ENCODE data around the gene SYT9. TPM values are rescaled to one million over a fixed set of nuclear protein-coding genes. Genes with fewer than 3 reads are reported as not detected.

The SYT9 gene
- total RNA-seq, 1 donor from 2014 or later = not detected

- intact Hi-C loops (cut with micrococcal nuclease) = no loop called here
- H3K27me3 Mint-ChIP-seq = no peaks in the 10 kb centered on the region
- H3K4me1 Mint-ChIP-seq = peaks cover 10% of the 10 kb centered on the region
- no peak overlapping the region for H3K4me3 Mint-ChIP-seq
- H3K27ac Mint-ChIP-seq = peak overlapping the region; percentile 73
- H3K36me3 Mint-ChIP-seq (ENCODE audit: low read depth) = no peaks in the 10 kb centered on the region
- DNase-seq = no peak
- H3K9me3 Mint-ChIP-seq = no peaks in the 10 kb centered on the region
Observed at GRCh38 chr11:7436146-7436545, 184.4 kb downstream of the SYT9 start.

- Mint-ChIP-seq H3K4me3 (peak overlapping the region; percentile 38), H3K9me3 (no peaks in the 10 kb centered on the region)
- peak; percentile 69 for DNase-seq
Observed at GRCh38 chr11:7436657-7437056, 185.0 kb downstream of the SYT9 start.

GRCh38 chr11:7437696-7438095, 186.0 kb downstream of the SYT9 start:
- no peak overlapping the region for H3K27ac Mint-ChIP-seq

More at GRCh38 chr11:7436657-7437056, 185.0 kb downstream of the SYT9 start:
- H3K27me3 Mint-ChIP-seq = no peaks in the 10 kb centered on the region
- no peaks in the 10 kb centered on the region for H3K36me3 Mint-ChIP-seq (ENCODE audit: low read depth)
- H3K4me1 Mint-ChIP-seq = peaks cover 10% of the 10 kb centered on the region
- intact Hi-C loops (cut with micrococcal nuclease) = no loop called here
- peak overlapping the region; percentile 73 for H3K27ac Mint-ChIP-seq

GRCh38 chr11:7439746-7440320, 188.1 kb downstream of the SYT9 start:
- Mint-ChIP-seq H3K4me1 (peaks cover 10% of the 10 kb centered on the region), H3K36me3 (ENCODE audit: low read depth) (no peaks in the 10 kb centered on the region), H3K9me3 (no peaks in the 10 kb centered on the region), H3K27ac (no peak overlapping the region), H3K27me3 (no peaks in the 10 kb centered on the region), H3K4me3 (no peak overlapping the region)
- intact Hi-C loops (cut with micrococcal nuclease) = loop anchor here (5.0 kb wide), 1 partner anchor 298 kb away; no protein-coding TSS in a partner anchor
- no peak for DNase-seq

More at GRCh38 chr11:7437696-7438095, 186.0 kb downstream of the SYT9 start:
- DNase-seq = no peak
- Mint-ChIP-seq H3K4me3 (no peak overlapping the region), H3K4me1 (peaks cover 10% of the 10 kb centered on the region), H3K27me3 (no peaks in the 10 kb centered on the region), H3K9me3 (no peaks in the 10 kb centered on the region), H3K36me3 (ENCODE audit: low read depth) (no peaks in the 10 kb centered on the region)
- intact Hi-C loops (cut with micrococcal nuclease) = no loop called here

- DNase-seq = peak; percentile 92
- intact Hi-C loops (cut with micrococcal nuclease) = loop anchor here (2.0 to 5.0 kb wide), 4 partner anchors 90 to 344 kb away; no protein-coding TSS in a partner anchor
- Mint-ChIP-seq H3K4me3 (no peak overlapping the region), H3K4me1 (no peaks in the 10 kb centered on the region), H3K36me3 (ENCODE audit: low read depth) (no peaks in the 10 kb centered on the region), H3K27ac (no peak overlapping the region), H3K27me3 (no peaks in the 10 kb centered on the region), H3K9me3 (no peaks in the 10 kb centered on the region)
Observed at GRCh38 chr11:7442588-7443215, 191.0 kb downstream of the SYT9 start.

GRCh38 chr11:7444091-7444981, 192.6 kb downstream of the SYT9 start:
- no peak for DNase-seq
- no peak overlapping the region for H3K4me3 Mint-ChIP-seq

GRCh38 chr11:7445564-7445963, 193.9 kb downstream of the SYT9 start:
- intact Hi-C loops (cut with micrococcal nuclease) = no loop called here
- Mint-ChIP-seq H3K36me3 (ENCODE audit: low read depth) (no peaks in the 10 kb centered on the region), H3K4me1 (no peaks in the 10 kb centered on the region), H3K27ac (no peak overlapping the region), H3K27me3 (no peaks in the 10 kb centered on the region), H3K9me3 (no peaks in the 10 kb centered on the region), H3K4me3 (no peak overlapping the region)
- no peak for DNase-seq

More at GRCh38 chr11:7444091-7444981, 192.6 kb downstream of the SYT9 start:
- H3K27ac Mint-ChIP-seq = no peak overlapping the region
- no peaks in the 10 kb centered on the region for H3K9me3 Mint-ChIP-seq
- intact Hi-C loops (cut with micrococcal nuclease) = loop anchor here (5.0 kb wide), 1 partner anchor 302 kb away; no protein-coding TSS in a partner anchor
- no peaks in the 10 kb centered on the region for H3K27me3 Mint-ChIP-seq
- no peaks in the 10 kb centered on the region for H3K4me1 Mint-ChIP-seq
- no peaks in the 10 kb centered on the region for H3K36me3 Mint-ChIP-seq (ENCODE audit: low read depth)

- Mint-ChIP-seq H3K27ac (no peak overlapping the region), H3K9me3 (no peaks in the 10 kb centered on the region), H3K27me3 (no peaks in the 10 kb centered on the region), H3K4me3 (no peak overlapping the region), H3K36me3 (ENCODE audit: low read depth) (no peaks in the 10 kb centered on the region), H3K4me1 (no peaks in the 10 kb centered on the region)
- no peak for DNase-seq
- intact Hi-C loops (cut with micrococcal nuclease) = no loop called here
Observed at GRCh38 chr11:7448201-7448600, 196.5 kb downstream of the SYT9 start.

GRCh38 chr11:7449211-7449840, 197.6 kb downstream of the SYT9 start:
- intact Hi-C loops (cut with micrococcal nuclease) = no loop called here
- DNase-seq = no peak
- H3K9me3 Mint-ChIP-seq = no peaks in the 10 kb centered on the region
- H3K4me3 Mint-ChIP-seq = no peak overlapping the region
- no peaks in the 10 kb centered on the region for H3K4me1 Mint-ChIP-seq
- no peaks in the 10 kb centered on the region for H3K36me3 Mint-ChIP-seq (ENCODE audit: low read depth)
- no peaks in the 10 kb centered on the region for H3K27me3 Mint-ChIP-seq
- no peak overlapping the region for H3K27ac Mint-ChIP-seq

GRCh38 chr11:7449841-7450214, 198.1 kb downstream of the SYT9 start:
- no peaks in the 10 kb centered on the region for H3K4me1 Mint-ChIP-seq
- no peaks in the 10 kb centered on the region for H3K27me3 Mint-ChIP-seq
- no peak overlapping the region for H3K27ac Mint-ChIP-seq
- DNase-seq = no peak
- intact Hi-C loops (cut with micrococcal nuclease) = no loop called here
- H3K4me3 Mint-ChIP-seq = no peak overlapping the region
- no peaks in the 10 kb centered on the region for H3K9me3 Mint-ChIP-seq
- H3K36me3 Mint-ChIP-seq (ENCODE audit: low read depth) = no peaks in the 10 kb centered on the region

- no peak overlapping the region for H3K27ac Mint-ChIP-seq
- H3K4me1 Mint-ChIP-seq = no peaks in the 10 kb centered on the region
- no peaks in the 10 kb centered on the region for H3K9me3 Mint-ChIP-seq
- no peaks in the 10 kb centered on the region for H3K27me3 Mint-ChIP-seq
- DNase-seq = no peak
- intact Hi-C loops (cut with micrococcal nuclease) = no loop called here
- H3K36me3 Mint-ChIP-seq (ENCODE audit: low read depth) = no peaks in the 10 kb centered on the region
- no peak overlapping the region for H3K4me3 Mint-ChIP-seq
Observed at GRCh38 chr11:7450836-7451235, 199.1 kb downstream of the SYT9 start.

GRCh38 chr11:7451520-7451919, 199.8 kb downstream of the SYT9 start:
- intact Hi-C loops (cut with micrococcal nuclease) = no loop called here
- Mint-ChIP-seq H3K27ac (no peak overlapping the region), H3K27me3 (no peaks in the 10 kb centered on the region)

GRCh38 chr11:7451952-7452494, 200.3 kb downstream of the SYT9 start:
- Mint-ChIP-seq H3K27me3 (no peaks in the 10 kb centered on the region), H3K36me3 (ENCODE audit: low read depth) (no peaks in the 10 kb centered on the region), H3K9me3 (no peaks in the 10 kb centered on the region), H3K27ac (no peak overlapping the region), H3K4me1 (no peaks in the 10 kb centered on the region), H3K4me3 (no peak overlapping the region)
- no peak for DNase-seq
- intact Hi-C loops (cut with micrococcal nuclease) = no loop called here

More at GRCh38 chr11:7451520-7451919, 199.8 kb downstream of the SYT9 start:
- H3K36me3 Mint-ChIP-seq (ENCODE audit: low read depth) = no peaks in the 10 kb centered on the region
- no peaks in the 10 kb centered on the region for H3K4me1 Mint-ChIP-seq
- H3K4me3 Mint-ChIP-seq = no peak overlapping the region
- no peak for DNase-seq
- H3K9me3 Mint-ChIP-seq = no peaks in the 10 kb centered on the region

All from activated CD4-positive, alpha-beta T cell treated with anti-CD3 and anti-CD28 coated beads, Interleukin-2, amount 10 ng/mL, durations not matched to agents 24 days and 14 days (primary cell).